H1 (cell line): ENCODE measurements around the gene MFGE8. TPM values are rescaled to one million over a fixed set of nuclear protein-coding genes. Genes with fewer than 3 reads are reported as not detected.

ENCODE experiments used
- JUND ChIP-seq: IDR thresholded peaks from 2 replicates; pipeline ENCODE4 v1.6.1; 2011; ENCODE audit warnings: mild to moderate bottlenecking, improper control_type of control experiment, low read length
- polyA plus RNA-seq, 7 experiments: library from polyadenylated mRNA; depleted of rRNA in 3 of 7; stranded (reverse) in 5 of 7; unstranded in 2 of 7; fragments of >200 nt in 5 of 7; fragments of 200-250 nt in 2 of 7; gene quantifications; 1 replicate in 5 of 7; 2 replicates in 1 of 7; 4 replicates in 1 of 7; pipeline versions ENCODE4 v1.2.1 to v1.2.3, GENCODE V29; 2011 to 2013; ENCODE audit warnings: missing spikeins in 2 of 7, mixed read lengths in 2 of 7
- total RNA-seq: library from RNA; stranded (reverse); fragmentation: NEBNext Ultra II Directional; extraction: Animal tissue kit (Norgen Biotek cat#: 25700); gene quantifications from 2 replicates; pipeline ENCODE4 v1.2.1, GENCODE V29; 2021

MFGE8 gene
- total and polyA plus RNA-seq, 2 of the 8 experiments (the other 6 are each of a cell fraction or from before 2014, with no cell fraction given): 1,237 to 2,117 TPM

- peak; percentile 72 for TF ChIP-seq JUND
Observed at GRCh38 chr15:88911766-88912118, 1.4 kb downstream of the MFGE8 start (continued).
